ENCODE results near the gene RFLNA.

RFLNA gene

GRCh38 chr12:124340080-124340900 lies 45.4 kb downstream of the RFLNA start:
- in situ Hi-C loops (cut with HindIII; ENCODE audit: low pct_ligation_motif_present, low pct_unique_long_range_greater_than_20kb, low sequenced_read_pairs) = no loop called here

GRCh38 chr12:124341645-124342069 lies 46.8 kb downstream of the RFLNA start:
- in situ Hi-C loops (cut with HindIII; ENCODE audit: low pct_ligation_motif_present, low pct_unique_long_range_greater_than_20kb, low sequenced_read_pairs) = no loop called here

More at GRCh38 chr12:124340080-124340900, 45.4 kb downstream of the RFLNA start:
- no peak for DNase-seq

GRCh38 chr12:124344022-124344421 lies 49.1 kb downstream of the RFLNA start:
- in situ Hi-C loops (cut with HindIII; ENCODE audit: low pct_ligation_motif_present, low pct_unique_long_range_greater_than_20kb, low sequenced_read_pairs) = no loop called here
- DNase-seq = no peak

More at GRCh38 chr12:124341645-124342069, 46.8 kb downstream of the RFLNA start:
- DNase-seq = no peak

GRCh38 chr12:124344526-124344925 lies 49.6 kb downstream of the RFLNA start:
- DNase-seq = no peak
- in situ Hi-C loops (cut with HindIII; ENCODE audit: low pct_ligation_motif_present, low pct_unique_long_range_greater_than_20kb, low sequenced_read_pairs) = no loop called here

GRCh38 chr12:124345795-124346194 lies 50.9 kb downstream of the RFLNA start:
- DNase-seq = no peak
- in situ Hi-C loops (cut with HindIII; ENCODE audit: low pct_ligation_motif_present, low pct_unique_long_range_greater_than_20kb, low sequenced_read_pairs) = no loop called here

- DNase-seq = no peak
- in situ Hi-C loops (cut with HindIII; ENCODE audit: low pct_ligation_motif_present, low pct_unique_long_range_greater_than_20kb, low sequenced_read_pairs) = no loop called here
These were observed 51.7 kb downstream of the RFLNA start for GRCh38 chr12:124346425-124347168.

GRCh38 chr12:124347335-124347734 lies 52.4 kb downstream of the RFLNA start:
- in situ Hi-C loops (cut with HindIII; ENCODE audit: low pct_ligation_motif_present, low pct_unique_long_range_greater_than_20kb, low sequenced_read_pairs) = no loop called here
- DNase-seq = no peak

- DNase-seq = peak; percentile 26
- in situ Hi-C loops (cut with HindIII; ENCODE audit: low pct_ligation_motif_present, low pct_unique_long_range_greater_than_20kb, low sequenced_read_pairs) = no loop called here
These were observed 53.1 kb downstream of the RFLNA start for GRCh38 chr12:124347805-124348658.

GRCh38 chr12:124348659-124349380 lies 53.9 kb downstream of the RFLNA start:
- no peak for DNase-seq
- in situ Hi-C loops (cut with HindIII; ENCODE audit: low pct_ligation_motif_present, low pct_unique_long_range_greater_than_20kb, low sequenced_read_pairs) = no loop called here

- no peak for DNase-seq
- in situ Hi-C loops (cut with HindIII; ENCODE audit: low pct_ligation_motif_present, low pct_unique_long_range_greater_than_20kb, low sequenced_read_pairs) = no loop called here
These were observed 55.6 kb downstream of the RFLNA start for GRCh38 chr12:124350491-124350890.

- in situ Hi-C loops (cut with HindIII; ENCODE audit: low pct_ligation_motif_present, low pct_unique_long_range_greater_than_20kb, low sequenced_read_pairs) = no loop called here
- DNase-seq = no peak
These were observed 56.5 kb downstream of the RFLNA start for GRCh38 chr12:124351422-124351821.

- no peak for DNase-seq
- in situ Hi-C loops (cut with HindIII; ENCODE audit: low pct_ligation_motif_present, low pct_unique_long_range_greater_than_20kb, low sequenced_read_pairs) = no loop called here
These were observed 57.4 kb downstream of the RFLNA start for GRCh38 chr12:124352257-124352656.

GRCh38 chr12:124352839-124353238 lies 57.9 kb downstream of the RFLNA start:
- in situ Hi-C loops (cut with HindIII; ENCODE audit: low pct_ligation_motif_present, low pct_unique_long_range_greater_than_20kb, low sequenced_read_pairs) = no loop called here
- DNase-seq = peak; percentile 43

- in situ Hi-C loops (cut with HindIII; ENCODE audit: low pct_ligation_motif_present, low pct_unique_long_range_greater_than_20kb, low sequenced_read_pairs) = no loop called here
- no peak for DNase-seq
These were observed 59.5 kb downstream of the RFLNA start for GRCh38 chr12:124354400-124354799.

- DNase-seq = no peak
- in situ Hi-C loops (cut with HindIII; ENCODE audit: low pct_ligation_motif_present, low pct_unique_long_range_greater_than_20kb, low sequenced_read_pairs) = no loop called here
These were observed 61.3 kb downstream of the RFLNA start for GRCh38 chr12:124356221-124356620.

GRCh38 chr12:124357616-124358015 lies 62.7 kb downstream of the RFLNA start:
- DNase-seq = no peak
- in situ Hi-C loops (cut with HindIII; ENCODE audit: low pct_ligation_motif_present, low pct_unique_long_range_greater_than_20kb, low sequenced_read_pairs) = no loop called here

GRCh38 chr12:124358572-124358971 lies 63.7 kb downstream of the RFLNA start:
- no peak for DNase-seq
- in situ Hi-C loops (cut with HindIII; ENCODE audit: low pct_ligation_motif_present, low pct_unique_long_range_greater_than_20kb, low sequenced_read_pairs) = no loop called here

Measured in ACHN (cell line).